HepG2 (cell line): ENCODE data around the gene RNH1. TPM values are rescaled to one million over a fixed set of nuclear protein-coding genes. Genes with fewer than 3 reads are reported as not detected.

Experiments used
- GZF1 ChIP-seq: sonication (generic); formaldehyde crosslinking; IDR thresholded peaks from 2 replicates; pipeline ENCODE4 v1.5.1; 2020; ENCODE audit warnings: mild to moderate bottlenecking, missing genetic modification reagents
- HOXD1 ChIP-seq: sonication (generic); formaldehyde crosslinking; IDR thresholded peaks from 2 replicates; pipeline ENCODE4 v1.5.0; 2020; ENCODE audit warnings: missing genetic modification reagents
- MTF2 ChIP-seq: sonication (generic); formaldehyde crosslinking; IDR thresholded peaks from 2 replicates; pipeline ENCODE4 v1.5.0; 2020; ENCODE audit warnings: missing genetic modification reagents, borderline replicate concordance
- RARA ChIP-seq: IDR thresholded peaks from 2 replicates; pipeline ENCODE4 v1.6.1; 2016; ENCODE audit warnings: missing genetic modification reagents, missing compliant biosample characterization
- RXRB ChIP-seq: IDR thresholded peaks from 2 replicates; pipeline ENCODE4 v1.6.1; 2016; ENCODE audit warnings: borderline replicate concordance, missing genetic modification reagents, missing compliant biosample characterization
- SMARCE1 ChIP-seq: fragments of 450-650 bp; IDR thresholded peaks from 2 replicates; pipeline ENCODE4 v1.6.1; 2017; ENCODE audit warnings: borderline replicate concordance
- TBP ChIP-seq: sonication (generic); formaldehyde crosslinking; IDR thresholded peaks from 2 replicates; pipeline ENCODE4 v1.5.0; 2020; ENCODE audit warnings: missing genetic modification reagents
- XBP1 ChIP-seq: sonication (generic); formaldehyde crosslinking; IDR thresholded peaks from 2 replicates; pipeline ENCODE4 v1.5.0; 2020; ENCODE audit warnings: missing genetic modification reagents
- ZBTB14 ChIP-seq: sonication (generic); formaldehyde crosslinking; IDR thresholded peaks from 2 replicates; pipeline ENCODE4 v1.4.0; 2020; ENCODE audit warnings: missing genetic modification reagents
- ZBTB26 ChIP-seq: IDR thresholded peaks from 2 replicates; pipeline ENCODE4 v1.6.1; 2016; ENCODE audit warnings: missing compliant biosample characterization, missing genetic modification reagents, borderline replicate concordance
- ZC3H4 ChIP-seq: sonication (generic); formaldehyde crosslinking; IDR thresholded peaks from 2 replicates; pipeline ENCODE4 v1.4.0; 2020; ENCODE audit warnings: missing genetic modification reagents, borderline replicate concordance
- ZNF333 ChIP-seq: sonication (generic); formaldehyde crosslinking; IDR thresholded peaks from 2 replicates; pipeline ENCODE4 v1.4.0; 2020; ENCODE audit warnings: mild to moderate bottlenecking, missing genetic modification reagents, borderline replicate concordance
- ZNF530 ChIP-seq: sonication (generic); formaldehyde crosslinking; IDR thresholded peaks from 2 replicates; pipeline ENCODE4 v1.5.0; 2020; ENCODE audit warnings: low read depth, mild to moderate bottlenecking, missing genetic modification reagents
- ZNF674 ChIP-seq: sonication (generic); formaldehyde crosslinking; IDR thresholded peaks from 2 replicates; pipeline ENCODE4 v1.5.0; 2020; ENCODE audit warnings: low read depth, mild to moderate bottlenecking, missing genetic modification reagents
- ZNF720 ChIP-seq: sonication (generic); formaldehyde crosslinking; IDR thresholded peaks from 2 replicates; pipeline ENCODE4 v1.4.0; 2020; ENCODE audit warnings: missing genetic modification reagents
- ZNF883 ChIP-seq: sonication (generic); formaldehyde crosslinking; IDR thresholded peaks from 2 replicates; pipeline ENCODE4 v1.5.1; 2020; ENCODE audit warnings: mild to moderate bottlenecking, missing genetic modification reagents; ENCODE audit errors: not compliant biosample characterization
- ZSCAN25 ChIP-seq: sonication (generic); formaldehyde crosslinking; IDR thresholded peaks from 2 replicates; pipeline ENCODE4 v1.8.0; 2022; ENCODE audit warnings: mild to moderate bottlenecking, missing genetic modification reagents
- polyA plus RNA-seq, 8 experiments: library from polyadenylated mRNA; depleted of rRNA in 3 of 8; stranded (reverse) in 7 of 8; unstranded in 1 of 8; fragments of >200 nt; fragmentation: Illumina TruSeq in 4 of 8; extraction: Trizol in 4 of 8; gene quantifications; 2 replicates each; pipeline versions ENCODE4 v1.2.1 to v1.2.3, GENCODE V29; 2011 to 2016; ENCODE audit warnings: low read depth in 4 of 8, missing spikeins in 1 of 8, mixed read lengths in 1 of 8; ENCODE audit not compliant: insufficient read depth in 1 of 8
- total RNA-seq, 5 experiments: library from RNA; depleted of rRNA; stranded (reverse); fragments of >200 nt; fragmentation: Illumina TruSeq; extraction: Trizol; gene quantifications; 2 replicates each; pipeline ENCODE4 v1.2.3, GENCODE V29; 2016; ENCODE audit warnings: low read depth in 1 of 5
- TF ChIP-seq, protein P1 (sequence below): sonication (generic); formaldehyde crosslinking; IDR thresholded peaks from 2 replicates; pipeline ENCODE4 v1.4.0; 2020; ENCODE audit warnings: missing genetic modification reagents, borderline replicate concordance
- TF ChIP-seq, protein P2 (sequence below): sonication (generic); formaldehyde crosslinking; IDR thresholded peaks from 2 replicates; pipeline ENCODE4 v1.8.0; 2022; ENCODE audit warnings: low read depth, missing genetic modification reagents
- TF ChIP-seq, protein P3 (sequence below): sonication (generic); formaldehyde crosslinking; IDR thresholded peaks from 2 replicates; pipeline ENCODE4 v1.9.0; 2021; ENCODE audit warnings: missing genetic modification reagents, mild to moderate bottlenecking, borderline replicate concordance

The RNH1 gene
- total and polyA plus RNA-seq, 2 of the 13 experiments (the other 11 are each of a cell fraction or from before 2014, with no cell fraction given) = 36.0 to 74.1 TPM

- TF ChIP-seq, protein P1, sequence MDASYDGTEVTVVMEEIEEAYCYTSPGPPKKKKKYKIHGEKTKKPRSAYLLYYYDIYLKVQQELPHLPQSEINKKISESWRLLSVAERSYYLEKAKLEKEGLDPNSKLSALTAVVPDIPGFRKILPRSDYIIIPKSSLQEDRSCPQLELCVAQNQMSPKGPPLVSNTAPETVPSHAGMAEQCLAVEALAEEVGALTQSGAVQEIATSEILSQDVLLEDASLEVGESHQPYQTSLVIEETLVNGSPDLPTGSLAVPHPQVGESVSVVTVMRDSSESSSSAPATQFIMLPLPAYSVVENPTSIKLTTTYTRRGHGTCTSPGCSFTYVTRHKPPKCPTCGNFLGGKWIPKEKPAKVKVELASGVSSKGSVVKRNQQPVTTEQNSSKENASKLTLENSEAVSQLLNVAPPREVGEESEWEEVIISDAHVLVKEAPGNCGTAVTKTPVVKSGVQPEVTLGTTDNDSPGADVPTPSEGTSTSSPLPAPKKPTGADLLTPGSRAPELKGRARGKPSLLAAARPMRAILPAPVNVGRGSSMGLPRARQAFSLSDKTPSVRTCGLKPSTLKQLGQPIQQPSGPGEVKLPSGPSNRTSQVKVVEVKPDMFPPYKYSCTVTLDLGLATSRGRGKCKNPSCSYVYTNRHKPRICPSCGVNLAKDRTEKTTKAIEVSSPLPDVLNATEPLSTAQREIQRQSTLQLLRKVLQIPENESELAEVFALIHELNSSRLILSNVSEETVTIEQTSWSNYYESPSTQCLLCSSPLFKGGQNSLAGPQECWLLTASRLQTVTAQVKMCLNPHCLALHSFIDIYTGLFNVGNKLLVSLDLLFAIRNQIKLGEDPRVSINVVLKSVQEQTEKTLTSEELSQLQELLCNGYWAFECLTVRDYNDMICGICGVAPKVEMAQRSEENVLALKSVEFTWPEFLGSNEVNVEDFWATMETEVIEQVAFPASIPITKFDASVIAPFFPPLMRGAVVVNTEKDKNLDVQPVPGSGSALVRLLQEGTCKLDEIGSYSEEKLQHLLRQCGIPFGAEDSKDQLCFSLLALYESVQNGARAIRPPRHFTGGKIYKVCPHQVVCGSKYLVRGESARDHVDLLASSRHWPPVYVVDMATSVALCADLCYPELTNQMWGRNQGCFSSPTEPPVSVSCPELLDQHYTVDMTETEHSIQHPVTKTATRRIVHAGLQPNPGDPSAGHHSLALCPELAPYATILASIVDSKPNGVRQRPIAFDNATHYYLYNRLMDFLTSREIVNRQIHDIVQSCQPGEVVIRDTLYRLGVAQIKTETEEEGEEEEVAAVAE (CRISPR knock-in tag) = no peak
- TF ChIP-seq SMARCE1 (no peak), ZBTB14 (CRISPR knock-in tag) (no peak), ZNF883 (CRISPR knock-in tag) (no peak), ZC3H4 (no peak), RXRB (CRISPR knock-in tag) (peak; percentile 13; the same call in 1 of the 2 replicates), ZBTB26 (CRISPR knock-in tag) (no peak), XBP1 (CRISPR knock-in tag) (no peak), ZNF333 (no peak), ZSCAN25 (CRISPR knock-in tag) (no peak), MTF2 (no peak), TBP (CRISPR knock-in tag) (no peak), ZNF530 (CRISPR knock-in tag) (no peak), GZF1 (CRISPR knock-in tag) (no peak), ZNF720 (CRISPR knock-in tag) (no peak), ZNF674 (no peak), HOXD1 (no peak), RARA (CRISPR knock-in tag) (0 out of 2 replicates have a peak, but pooled peaks have one; percentile 18)
- TF ChIP-seq, protein P2, sequence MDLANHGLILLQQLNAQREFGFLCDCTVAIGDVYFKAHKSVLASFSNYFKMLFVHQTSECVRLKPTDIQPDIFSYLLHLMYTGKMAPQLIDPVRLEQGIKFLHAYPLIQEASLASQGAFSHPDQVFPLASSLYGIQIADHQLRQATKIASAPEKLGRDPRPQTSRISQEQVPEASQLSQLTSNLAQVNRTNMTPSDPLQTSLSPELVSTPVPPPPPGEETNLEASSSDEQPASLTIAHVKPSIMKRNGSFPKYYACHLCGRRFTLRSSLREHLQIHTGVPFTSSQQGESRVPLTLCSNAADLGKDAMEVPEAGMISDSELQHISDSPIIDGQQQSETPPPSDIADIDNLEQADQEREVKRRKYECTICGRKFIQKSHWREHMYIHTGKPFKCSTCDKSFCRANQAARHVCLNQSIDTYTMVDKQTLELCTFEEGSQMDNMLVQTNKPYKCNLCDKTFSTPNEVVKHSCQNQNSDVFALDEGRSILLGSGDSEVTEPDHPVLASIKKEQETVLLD (CRISPR knock-in tag) = no peak
- TF ChIP-seq, protein P3, sequence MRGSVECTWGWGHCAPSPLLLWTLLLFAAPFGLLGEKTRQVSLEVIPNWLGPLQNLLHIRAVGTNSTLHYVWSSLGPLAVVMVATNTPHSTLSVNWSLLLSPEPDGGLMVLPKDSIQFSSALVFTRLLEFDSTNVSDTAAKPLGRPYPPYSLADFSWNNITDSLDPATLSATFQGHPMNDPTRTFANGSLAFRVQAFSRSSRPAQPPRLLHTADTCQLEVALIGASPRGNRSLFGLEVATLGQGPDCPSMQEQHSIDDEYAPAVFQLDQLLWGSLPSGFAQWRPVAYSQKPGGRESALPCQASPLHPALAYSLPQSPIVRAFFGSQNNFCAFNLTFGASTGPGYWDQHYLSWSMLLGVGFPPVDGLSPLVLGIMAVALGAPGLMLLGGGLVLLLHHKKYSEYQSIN (CRISPR knock-in tag) = no peak
Observed at GRCh38 chr11:536841-537621, 30.0 kb upstream of the RNH1 start, which contains the start of gene LRRC56 (continued).
